HEK293 (cell line): Measurements from ENCODE around the gene WAS.

Source experiments
- CTCF ChIA-PET: fragments of 350-600 bp; formaldehyde crosslinking; extraction: SDS; loops from one replicate; lab custom pipeline; 2021; ENCODE audit warnings: antibody characterized with exemption; lab: Yijun Ruan, JAX
- POLR2A ChIA-PET: fragments of 300-600 bp; formaldehyde crosslinking; extraction: SDS; loops from one replicate; lab custom pipeline; 2020; ENCODE audit warnings: antibody characterized with exemption, inconsistent platforms; lab: Yijun Ruan, JAX
- H3K27ac ChIP-seq: fragments of 200-500 bp; sonication (Bioruptor generic); 2 replicates; pipeline ENCODE4 v1.5.1; 2014; ENCODE audit warnings: low read depth, low read length, control low read depth, inconsistent platforms; ENCODE audit errors: extremely low read depth
- H3K36me3 ChIP-seq, 2 experiments: fragments of 200-500 bp in 1 of 2; sonication (Bioruptor generic) in 1 of 2; 1 replicate in 1 of 2; 2 replicates in 1 of 2; pipeline ENCODE4 v1.5.1; 2014 to 2017; ENCODE audit warnings: inconsistent platforms in 2 of 2, low read length in 2 of 2; ENCODE audit not compliant: control insufficient read depth in 2 of 2, insufficient read depth in 1 of 2
- H3K4me1 ChIP-seq: fragments of 200-500 bp; sonication (Bioruptor generic); 2 replicates; pipeline ENCODE4 v1.5.1; 2014; ENCODE audit warnings: mild to moderate bottlenecking, low read length, inconsistent platforms; ENCODE audit not compliant: control insufficient read depth, insufficient read depth
- H3K4me3 ChIP-seq: 2 replicates; pipeline ENCODE4 v1.5.1; 2011; ENCODE audit warnings: low read depth, mild to moderate bottlenecking, control low read depth, low read length, moderate library complexity
- H3K9me3 ChIP-seq: fragments of 200-500 bp; sonication (Bioruptor generic); 2 replicates; pipeline ENCODE4 v1.5.1; 2014; ENCODE audit warnings: low read depth, low read length, inconsistent platforms; ENCODE audit not compliant: control insufficient read depth, insufficient read depth
- PRDM1 ChIP-seq: fragments of 450-650 bp; formaldehyde crosslinking; IDR thresholded peaks from 2 replicates; pipeline ENCODE4; 2016; ENCODE audit warnings: missing biosample characterization, missing genetic modification characterization
- SALL2 ChIP-seq: fragments of 450-650 bp; formaldehyde crosslinking; IDR thresholded peaks from 2 replicates; pipeline ENCODE4 v1.5.0; 2017; ENCODE audit warnings: missing biosample characterization, mild to moderate bottlenecking, missing genetic modification characterization, borderline replicate concordance
- SCRT2 ChIP-seq: fragments of 450-650 bp; formaldehyde crosslinking; IDR thresholded peaks from 2 replicates; pipeline ENCODE4 v1.5.1; 2016; ENCODE audit warnings: missing biosample characterization, missing genetic modification characterization
- TCF7L2 ChIP-seq: IDR thresholded peaks from 2 replicates; pipeline ENCODE4 v1.6.1; 2011; ENCODE audit warnings: low read depth, mild to moderate bottlenecking, inconsistent platforms, low read length, moderate library complexity, borderline replicate concordance
- TRIM28 ChIP-seq: IDR thresholded peaks from 2 replicates; pipeline ENCODE4 v1.6.1; 2011; ENCODE audit warnings: low read length, control low read depth, borderline replicate concordance
- ZBTB21 ChIP-seq: fragments of 450-650 bp; formaldehyde crosslinking; IDR thresholded peaks from 2 replicates; pipeline ENCODE4 v1.5.1; 2017; ENCODE audit warnings: missing biosample characterization, missing genetic modification characterization
- ZIC2 ChIP-seq: fragments of 450-650 bp; formaldehyde crosslinking; IDR thresholded peaks from 2 replicates; pipeline ENCODE4 v1.5.1; 2016; ENCODE audit warnings: missing biosample characterization, missing genetic modification characterization
- ZNF169 ChIP-seq: fragments of 450-650 bp; formaldehyde crosslinking; IDR thresholded peaks from 2 replicates; pipeline ENCODE4 v1.5.1; 2016; ENCODE audit warnings: missing biosample characterization, missing genetic modification characterization
- ZNF184 ChIP-seq: fragments of 450-650 bp; IDR thresholded peaks from 2 replicates; pipeline ENCODE4 v1.5.1; 2018; ENCODE audit warnings: missing biosample characterization, mild to moderate bottlenecking, missing genetic modification characterization
- ZNF2 ChIP-seq: fragments of 450-650 bp; formaldehyde crosslinking; IDR thresholded peaks from 2 replicates; pipeline ENCODE4 v1.5.1; 2016; ENCODE audit warnings: missing biosample characterization, missing genetic modification characterization
- ZNF24 ChIP-seq: fragments of 450-650 bp; formaldehyde crosslinking; IDR thresholded peaks from 2 replicates; pipeline ENCODE4 v1.5.1; 2016; ENCODE audit warnings: missing biosample characterization, missing genetic modification characterization
- ZNF324 ChIP-seq: fragments of 450-650 bp; formaldehyde crosslinking; IDR thresholded peaks from 2 replicates; pipeline ENCODE4 v1.5.1; 2016; ENCODE audit warnings: missing biosample characterization, missing genetic modification characterization
- ZNF350 ChIP-seq: fragments of 450-650 bp; formaldehyde crosslinking; IDR thresholded peaks from 2 replicates; pipeline ENCODE4 v1.5.0; 2017; ENCODE audit warnings: missing biosample characterization, mild to moderate bottlenecking, missing genetic modification characterization
- ZNF426 ChIP-seq: fragments of 450-650 bp; formaldehyde crosslinking; IDR thresholded peaks from 2 replicates; pipeline ENCODE4 v1.5.1; 2017; ENCODE audit warnings: missing biosample characterization, missing genetic modification characterization, mild to moderate bottlenecking, inconsistent platforms, moderate library complexity
- ZNF433 ChIP-seq: fragments of 450-650 bp; formaldehyde crosslinking; IDR thresholded peaks from 2 replicates; pipeline ENCODE4 v1.5.1; 2016; ENCODE audit warnings: missing biosample characterization, missing genetic modification characterization, low read depth
- ZNF514 ChIP-seq: fragments of 450-650 bp; formaldehyde crosslinking; IDR thresholded peaks from 2 replicates; pipeline ENCODE4 v1.5.1; 2016; ENCODE audit warnings: missing biosample characterization, missing genetic modification characterization
- ZNF600 ChIP-seq: fragments of 450-650 bp; formaldehyde crosslinking; IDR thresholded peaks from 2 replicates; pipeline ENCODE4 v1.5.1; 2016; ENCODE audit warnings: missing biosample characterization, missing genetic modification characterization
- ZNF629 ChIP-seq: fragments of 450-650 bp; formaldehyde crosslinking; IDR thresholded peaks from 2 replicates; pipeline ENCODE4 v1.5.1; 2017; ENCODE audit warnings: missing biosample characterization, missing genetic modification characterization
- ZNF76 ChIP-seq: fragments of 450-650 bp; formaldehyde crosslinking; IDR thresholded peaks from 2 replicates; pipeline ENCODE4; 2016; ENCODE audit warnings: low read depth, missing biosample characterization, missing genetic modification characterization, borderline replicate concordance
- ZNF785 ChIP-seq: fragments of 450-650 bp; formaldehyde crosslinking; IDR thresholded peaks from 2 replicates; pipeline ENCODE4 v1.5.1; 2016; ENCODE audit warnings: missing biosample characterization, missing genetic modification characterization
- TF ChIP-seq, protein P1 (sequence below): fragments of 450-650 bp; formaldehyde crosslinking; IDR thresholded peaks from 2 replicates; pipeline ENCODE4 v1.5.1; 2016; ENCODE audit warnings: missing biosample characterization, missing genetic modification characterization
- TF ChIP-seq, protein P2 (sequence below): fragments of 450-650 bp; formaldehyde crosslinking; IDR thresholded peaks from 2 replicates; pipeline ENCODE4 v1.5.1; 2016; ENCODE audit warnings: missing biosample characterization, missing genetic modification characterization, low read depth
- TF ChIP-seq, protein P3 (sequence below): fragments of 450-650 bp; formaldehyde crosslinking; IDR thresholded peaks from 2 replicates; pipeline ENCODE4 v1.5.1; 2017; ENCODE audit warnings: missing biosample characterization, missing genetic modification characterization
- TF ChIP-seq, protein P4 (sequence below): fragments of 450-650 bp; formaldehyde crosslinking; IDR thresholded peaks from 2 replicates; pipeline ENCODE4 v1.5.1; 2016; ENCODE audit warnings: missing biosample characterization, missing genetic modification characterization
- TF ChIP-seq, protein P5 (sequence below): fragments of 450-650 bp; formaldehyde crosslinking; IDR thresholded peaks from 2 replicates; pipeline ENCODE4 v1.5.1; 2016; ENCODE audit warnings: missing biosample characterization, missing genetic modification characterization, borderline replicate concordance

WAS gene

DNA sequence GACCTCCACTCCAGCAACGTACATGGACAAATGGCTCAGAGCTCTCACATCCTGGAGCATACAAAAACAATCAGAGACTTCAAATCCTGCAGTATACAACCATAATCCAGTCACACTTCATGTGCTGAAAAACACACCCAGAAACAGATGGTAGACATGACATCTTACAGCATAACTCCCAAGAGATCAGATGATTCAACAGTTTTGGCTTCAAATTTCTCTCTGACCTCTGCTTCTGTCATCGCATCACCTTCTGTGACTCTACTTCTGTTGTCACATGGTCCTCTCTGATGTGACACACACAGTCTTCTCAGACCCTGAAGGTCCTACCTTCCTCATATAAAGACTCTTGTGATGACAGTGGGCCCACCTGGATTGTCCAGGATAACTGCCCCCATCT, 31.5 kb downstream of the WAS start:
- H3K36me3 ChIP-seq = no peaks in the 10 kb centered on the region
- no peak overlapping the region for H3K27ac ChIP-seq
- H3K4me3 ChIP-seq = no peak overlapping the region
- POLR2A ChIA-PET = no interaction called here
- H3K9me3 ChIP-seq = no peaks in the 10 kb centered on the region
- CTCF ChIA-PET = no interaction called here
- H3K4me1 ChIP-seq = no peaks in the 10 kb centered on the region
- no peak for TF ChIP-seq ZNF169
- TF ChIP-seq, protein P1, sequence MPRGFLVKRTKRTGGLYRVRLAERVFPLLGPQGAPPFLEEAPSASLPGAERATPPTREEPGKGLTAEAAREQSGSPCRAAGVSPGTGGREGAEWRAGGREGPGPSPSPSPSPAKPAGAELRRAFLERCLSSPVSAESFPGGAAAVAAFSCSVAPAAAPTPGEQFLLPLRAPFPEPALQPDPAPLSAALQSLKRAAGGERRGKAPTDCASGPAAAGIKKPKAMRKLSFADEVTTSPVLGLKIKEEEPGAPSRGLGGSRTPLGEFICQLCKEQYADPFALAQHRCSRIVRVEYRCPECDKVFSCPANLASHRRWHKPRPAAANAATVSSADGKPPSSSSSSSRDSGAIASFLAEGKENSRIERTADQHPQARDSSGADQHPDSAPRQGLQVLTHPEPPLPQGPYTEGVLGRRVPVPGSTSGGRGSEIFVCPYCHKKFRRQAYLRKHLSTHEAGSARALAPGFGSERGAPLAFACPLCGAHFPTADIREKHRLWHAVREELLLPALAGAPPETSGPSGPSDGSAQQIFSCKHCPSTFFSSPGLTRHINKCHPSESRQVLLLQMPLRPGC (tag by site-specific recombination) = 0 out of 2 replicates have a peak, but pooled peaks have one; percentile 14
- no peak for TF ChIP-seq PRDM1
- no peak for TF ChIP-seq SCRT2 (tag by site-specific recombination)
- no peak for TF ChIP-seq SALL2 (tag by site-specific recombination)
- no peak for TF ChIP-seq ZNF2 (tag by site-specific recombination)
- TF ChIP-seq ZNF184 (tag by site-specific recombination) = 0 out of 2 replicates have a peak, but pooled peaks have one; percentile 35
- TF ChIP-seq ZNF785 = no peak
- no peak for TF ChIP-seq ZIC2 (tag by site-specific recombination)
- TF ChIP-seq ZNF433 (tag by site-specific recombination) = no peak
- TF ChIP-seq ZNF600 = peak; percentile 28; the same call in 1 of the 2 replicates
- no peak for TF ChIP-seq ZNF426
- no peak for TF ChIP-seq ZNF350
- TF ChIP-seq, protein P2, sequence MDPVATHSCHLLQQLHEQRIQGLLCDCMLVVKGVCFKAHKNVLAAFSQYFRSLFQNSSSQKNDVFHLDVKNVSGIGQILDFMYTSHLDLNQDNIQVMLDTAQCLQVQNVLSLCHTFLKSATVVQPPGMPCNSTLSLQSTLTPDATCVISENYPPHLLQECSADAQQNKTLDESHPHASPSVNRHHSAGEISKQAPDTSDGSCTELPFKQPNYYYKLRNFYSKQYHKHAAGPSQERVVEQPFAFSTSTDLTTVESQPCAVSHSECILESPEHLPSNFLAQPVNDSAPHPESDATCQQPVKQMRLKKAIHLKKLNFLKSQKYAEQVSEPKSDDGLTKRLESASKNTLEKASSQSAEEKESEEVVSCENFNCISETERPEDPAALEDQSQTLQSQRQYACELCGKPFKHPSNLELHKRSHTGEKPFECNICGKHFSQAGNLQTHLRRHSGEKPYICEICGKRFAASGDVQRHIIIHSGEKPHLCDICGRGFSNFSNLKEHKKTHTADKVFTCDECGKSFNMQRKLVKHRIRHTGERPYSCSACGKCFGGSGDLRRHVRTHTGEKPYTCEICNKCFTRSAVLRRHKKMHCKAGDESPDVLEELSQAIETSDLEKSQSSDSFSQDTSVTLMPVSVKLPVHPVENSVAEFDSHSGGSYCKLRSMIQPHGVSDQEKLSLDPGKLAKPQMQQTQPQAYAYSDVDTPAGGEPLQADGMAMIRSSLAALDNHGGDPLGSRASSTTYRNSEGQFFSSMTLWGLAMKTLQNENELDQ (tag by site-specific recombination) = no peak
- no peak for TF ChIP-seq ZNF76
- TF ChIP-seq ZNF629 (tag by site-specific recombination) = peak; percentile 90
- peak; percentile 52 for TF ChIP-seq ZBTB21 (tag by site-specific recombination)
- TF ChIP-seq ZNF324 = no peak
- TF ChIP-seq, protein P3, sequence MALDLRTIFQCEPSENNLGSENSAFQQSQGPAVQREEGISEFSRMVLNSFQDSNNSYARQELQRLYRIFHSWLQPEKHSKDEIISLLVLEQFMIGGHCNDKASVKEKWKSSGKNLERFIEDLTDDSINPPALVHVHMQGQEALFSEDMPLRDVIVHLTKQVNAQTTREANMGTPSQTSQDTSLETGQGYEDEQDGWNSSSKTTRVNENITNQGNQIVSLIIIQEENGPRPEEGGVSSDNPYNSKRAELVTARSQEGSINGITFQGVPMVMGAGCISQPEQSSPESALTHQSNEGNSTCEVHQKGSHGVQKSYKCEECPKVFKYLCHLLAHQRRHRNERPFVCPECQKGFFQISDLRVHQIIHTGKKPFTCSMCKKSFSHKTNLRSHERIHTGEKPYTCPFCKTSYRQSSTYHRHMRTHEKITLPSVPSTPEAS (tag by site-specific recombination) = no peak
- TF ChIP-seq, protein P4, sequence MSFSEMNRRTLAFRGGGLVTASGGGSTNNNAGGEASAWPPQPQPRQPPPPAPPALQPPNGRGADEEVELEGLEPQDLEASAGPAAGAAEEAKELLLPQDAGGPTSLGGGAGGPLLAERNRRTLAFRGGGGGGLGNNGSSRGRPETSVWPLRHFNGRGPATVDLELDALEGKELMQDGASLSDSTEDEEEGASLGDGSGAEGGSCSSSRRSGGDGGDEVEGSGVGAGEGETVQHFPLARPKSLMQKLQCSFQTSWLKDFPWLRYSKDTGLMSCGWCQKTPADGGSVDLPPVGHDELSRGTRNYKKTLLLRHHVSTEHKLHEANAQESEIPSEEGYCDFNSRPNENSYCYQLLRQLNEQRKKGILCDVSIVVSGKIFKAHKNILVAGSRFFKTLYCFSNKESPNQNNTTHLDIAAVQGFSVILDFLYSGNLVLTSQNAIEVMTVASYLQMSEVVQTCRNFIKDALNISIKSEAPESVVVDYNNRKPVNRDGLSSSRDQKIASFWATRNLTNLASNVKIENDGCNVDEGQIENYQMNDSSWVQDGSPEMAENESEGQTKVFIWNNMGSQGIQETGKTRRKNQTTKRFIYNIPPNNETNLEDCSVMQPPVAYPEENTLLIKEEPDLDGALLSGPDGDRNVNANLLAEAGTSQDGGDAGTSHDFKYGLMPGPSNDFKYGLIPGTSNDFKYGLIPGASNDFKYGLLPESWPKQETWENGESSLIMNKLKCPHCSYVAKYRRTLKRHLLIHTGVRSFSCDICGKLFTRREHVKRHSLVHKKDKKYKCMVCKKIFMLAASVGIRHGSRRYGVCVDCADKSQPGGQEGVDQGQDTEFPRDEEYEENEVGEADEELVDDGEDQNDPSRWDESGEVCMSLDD (tag by site-specific recombination) = no peak
- TF ChIP-seq ZNF514 (tag by site-specific recombination) = no peak
- no peak for TF ChIP-seq ZNF24 (tag by site-specific recombination)
- TF ChIP-seq TCF7L2 = no peak
- TF ChIP-seq TRIM28 = no peak
- TF ChIP-seq, protein P5, sequence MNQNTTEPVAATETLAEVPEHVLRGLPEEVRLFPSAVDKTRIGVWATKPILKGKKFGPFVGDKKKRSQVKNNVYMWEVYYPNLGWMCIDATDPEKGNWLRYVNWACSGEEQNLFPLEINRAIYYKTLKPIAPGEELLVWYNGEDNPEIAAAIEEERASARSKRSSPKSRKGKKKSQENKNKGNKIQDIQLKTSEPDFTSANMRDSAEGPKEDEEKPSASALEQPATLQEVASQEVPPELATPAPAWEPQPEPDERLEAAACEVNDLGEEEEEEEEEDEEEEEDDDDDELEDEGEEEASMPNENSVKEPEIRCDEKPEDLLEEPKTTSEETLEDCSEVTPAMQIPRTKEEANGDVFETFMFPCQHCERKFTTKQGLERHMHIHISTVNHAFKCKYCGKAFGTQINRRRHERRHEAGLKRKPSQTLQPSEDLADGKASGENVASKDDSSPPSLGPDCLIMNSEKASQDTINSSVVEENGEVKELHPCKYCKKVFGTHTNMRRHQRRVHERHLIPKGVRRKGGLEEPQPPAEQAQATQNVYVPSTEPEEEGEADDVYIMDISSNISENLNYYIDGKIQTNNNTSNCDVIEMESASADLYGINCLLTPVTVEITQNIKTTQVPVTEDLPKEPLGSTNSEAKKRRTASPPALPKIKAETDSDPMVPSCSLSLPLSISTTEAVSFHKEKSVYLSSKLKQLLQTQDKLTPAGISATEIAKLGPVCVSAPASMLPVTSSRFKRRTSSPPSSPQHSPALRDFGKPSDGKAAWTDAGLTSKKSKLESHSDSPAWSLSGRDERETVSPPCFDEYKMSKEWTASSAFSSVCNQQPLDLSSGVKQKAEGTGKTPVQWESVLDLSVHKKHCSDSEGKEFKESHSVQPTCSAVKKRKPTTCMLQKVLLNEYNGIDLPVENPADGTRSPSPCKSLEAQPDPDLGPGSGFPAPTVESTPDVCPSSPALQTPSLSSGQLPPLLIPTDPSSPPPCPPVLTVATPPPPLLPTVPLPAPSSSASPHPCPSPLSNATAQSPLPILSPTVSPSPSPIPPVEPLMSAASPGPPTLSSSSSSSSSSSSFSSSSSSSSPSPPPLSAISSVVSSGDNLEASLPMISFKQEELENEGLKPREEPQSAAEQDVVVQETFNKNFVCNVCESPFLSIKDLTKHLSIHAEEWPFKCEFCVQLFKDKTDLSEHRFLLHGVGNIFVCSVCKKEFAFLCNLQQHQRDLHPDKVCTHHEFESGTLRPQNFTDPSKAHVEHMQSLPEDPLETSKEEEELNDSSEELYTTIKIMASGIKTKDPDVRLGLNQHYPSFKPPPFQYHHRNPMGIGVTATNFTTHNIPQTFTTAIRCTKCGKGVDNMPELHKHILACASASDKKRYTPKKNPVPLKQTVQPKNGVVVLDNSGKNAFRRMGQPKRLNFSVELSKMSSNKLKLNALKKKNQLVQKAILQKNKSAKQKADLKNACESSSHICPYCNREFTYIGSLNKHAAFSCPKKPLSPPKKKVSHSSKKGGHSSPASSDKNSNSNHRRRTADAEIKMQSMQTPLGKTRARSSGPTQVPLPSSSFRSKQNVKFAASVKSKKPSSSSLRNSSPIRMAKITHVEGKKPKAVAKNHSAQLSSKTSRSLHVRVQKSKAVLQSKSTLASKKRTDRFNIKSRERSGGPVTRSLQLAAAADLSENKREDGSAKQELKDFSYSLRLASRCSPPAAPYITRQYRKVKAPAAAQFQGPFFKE (tag by site-specific recombination) = no peak
